ENCODE results near the gene EPB42. TPM values are rescaled to one million over a fixed set of nuclear protein-coding genes. Genes with fewer than 3 reads are reported as not detected.
A peak's percentile ranks its signal among the peaks of the same experiment; 100 is the strongest.

Gene EPB42
- polyA plus RNA-seq, 3 donors, result 0.08 to 0.13 TPM; not detected in 1

- Histone ChIP-seq H3K4me3 (replicated peaks in 1 of 3; ENCODE audit: low read depth in 2 of 3, low read length in 3 of 3) (no peak overlapping the region), H3K79me2 (ENCODE audit: insufficient read depth, low read length) (no peaks in the 10 kb centered on the region), H3K36me3 (replicated peaks in 1 of 2; ENCODE audit: control insufficient read depth in 1 of 2, insufficient read depth in 2 of 2, low read length in 2 of 2) (no peaks in the 10 kb centered on the region), H3K27ac (ENCODE audit: low read depth in 1 of 2, low read length in 2 of 2) (no peak overlapping the region), H3K4me1 (ENCODE audit: control insufficient read depth in 1 of 2, insufficient read depth in 2 of 2, low read length in 2 of 2) (no peaks in the 10 kb centered on the region), H2AFZ (ENCODE audit: insufficient read depth, low read depth, low read length, poor library complexity, severe bottlenecking) (no peak overlapping the region), H4K20me1 (ENCODE audit: insufficient read depth, low read length) (no peaks in the 10 kb centered on the region), H3K4me2 (replicated peaks; ENCODE audit: extremely low read depth, low read length, poor library complexity, severe bottlenecking) (no peak overlapping the region), H3K9me3 (replicated peaks in 1 of 2; ENCODE audit: control insufficient read depth in 1 of 2, insufficient read depth in 1 of 2, low read length in 2 of 2) (no peaks in the 10 kb centered on the region), H3K9ac (ENCODE audit: insufficient read depth, low read length, poor library complexity, severe bottlenecking) (no peak overlapping the region), H3K27me3 (ENCODE audit: control insufficient read depth in 2 of 2, insufficient read depth in 2 of 2, low read length in 2 of 2) (no peaks in the 10 kb centered on the region)
- H3K9me3 Mint-ChIP-seq, result peaks cover 0 to 2% (median 0%) of the 10 kb centered on the region in 7 donors
- TF ChIP-seq CTCF (IDR thresholded peaks at IDR 0.05), result no peak
- H3K27me3 Mint-ChIP-seq (ENCODE audit: low read depth in 3 of 3), result peaks cover 9 to 23% (median 12%) of the 10 kb centered on the region in 3 donors
- H3K27ac Mint-ChIP-seq, result peak overlapping the region in 1 of 7 donors; percentile 31
- DNase-seq, result no peak
- 74% methylated on average over 2 of the region's 4 CpGs for WGBS (ENCODE audit: insufficient coverage)
- H3K4me3 Mint-ChIP-seq, result no peak overlapping the region
- H3K4me1 Mint-ChIP-seq, result peaks cover 5% of the 10 kb centered on the region
- intact Hi-C loops (cut with micrococcal nuclease), result no loop called here
- no peaks in the 10 kb centered on the region for H3K36me3 Mint-ChIP-seq
Measured at GRCh38 chr15:43211224-43211735, 9.5 kb downstream of the EPB42 start.

- no peak for TF ChIP-seq CTCF (IDR thresholded peaks at IDR 0.05)
- no peaks in the 10 kb centered on the region for H3K79me2 ChIP-seq (ENCODE audit: insufficient read depth, low read length)
- WGBS (ENCODE audit: insufficient coverage), result 89% methylated on average over 9 of the region's 9 CpGs
- H3K4me2 ChIP-seq (replicated peaks; ENCODE audit: extremely low read depth, low read length, poor library complexity, severe bottlenecking), result no peak overlapping the region
- H3K27ac ChIP-seq (ENCODE audit: low read depth in 1 of 2, low read length in 2 of 2), result no peak overlapping the region
- H3K4me3 Mint-ChIP-seq, result no peak overlapping the region
- H4K20me1 ChIP-seq (ENCODE audit: insufficient read depth, low read length), result no peaks in the 10 kb centered on the region
- peaks cover 0 to 2% (median 0%) of the 10 kb centered on the region in 7 donors for H3K9me3 Mint-ChIP-seq
- no peaks in the 10 kb centered on the region for H3K27me3 ChIP-seq (ENCODE audit: control insufficient read depth in 2 of 2, insufficient read depth in 2 of 2, low read length in 2 of 2)
- H3K27me3 Mint-ChIP-seq (ENCODE audit: low read depth in 3 of 3), result peaks cover 9 to 25% (median 12%) of the 10 kb centered on the region in 3 donors
- H3K27ac Mint-ChIP-seq, result no peak overlapping the region
- no peaks in the 10 kb centered on the region for H3K9me3 ChIP-seq (replicated peaks in 1 of 2; ENCODE audit: control insufficient read depth in 1 of 2, insufficient read depth in 1 of 2, low read length in 2 of 2)
- H2AFZ ChIP-seq (ENCODE audit: insufficient read depth, low read depth, low read length, poor library complexity, severe bottlenecking), result no peak overlapping the region
- intact Hi-C loops (cut with micrococcal nuclease), result no loop called here
- no peak overlapping the region for H3K9ac ChIP-seq (ENCODE audit: insufficient read depth, low read length, poor library complexity, severe bottlenecking)
- no peak overlapping the region for H3K4me3 ChIP-seq (replicated peaks in 1 of 3; ENCODE audit: low read depth in 2 of 3, low read length in 3 of 3)
- no peaks in the 10 kb centered on the region for H3K36me3 Mint-ChIP-seq
- DNase-seq, result no peak
- H3K36me3 ChIP-seq (replicated peaks in 1 of 2; ENCODE audit: control insufficient read depth in 1 of 2, insufficient read depth in 2 of 2, low read length in 2 of 2), result no peaks in the 10 kb centered on the region
- H3K4me1 ChIP-seq (ENCODE audit: control insufficient read depth in 1 of 2, insufficient read depth in 2 of 2, low read length in 2 of 2), result no peaks in the 10 kb centered on the region
- peaks cover 5% of the 10 kb centered on the region for H3K4me1 Mint-ChIP-seq
Measured at GRCh38 chr15:43210807-43211206, 10.0 kb downstream of the EPB42 start.
